ENCODE results near the gene GNAQ. TPM values are rescaled to one million over a fixed set of nuclear protein-coding genes. Genes with fewer than 3 reads are reported as not detected.

GNAQ gene
- total and polyA plus RNA-seq, 2 donors (not counting 1 experiment from before 2014, with no cell fraction given) = 0.60 to 1.4 TPM

GRCh38 chr9:77806741-77807140 lies 224.9 kb downstream of the GNAQ start:
- H3K27me3 ChIP-seq (replicated peaks in 1 of 4; ENCODE audit: control extremely low read depth in 1 of 4, control insufficient read depth in 3 of 4, insufficient read depth in 4 of 4, low read length in 3 of 4) = no peaks in the 10 kb centered on the region
- H3K4me1 ChIP-seq (ENCODE audit: control insufficient read depth in 2 of 2, insufficient read depth in 2 of 2, low read length in 2 of 2) = no peaks in the 10 kb centered on the region
- no peak overlapping the region for H3K4me3 ChIP-seq (ENCODE audit: control extremely low read depth in 1 of 5, extremely low read depth in 1 of 5, insufficient read depth in 1 of 5, low read depth in 2 of 5, low read length in 4 of 5)
- Mint-ChIP-seq H3K27ac (no peak overlapping the region), H3K9me3 (ENCODE audit: insufficient read depth) (no peaks in the 10 kb centered on the region), H3K27me3 (no peaks in the 10 kb centered on the region), H3K4me3 (no peak overlapping the region), H3K4me1 (no peaks in the 10 kb centered on the region)
- no peaks in the 10 kb centered on the region for H4K20me1 ChIP-seq (ENCODE audit: control insufficient read depth, insufficient read depth, low read length, poor library complexity, severe bottlenecking)
- H3K36me3 ChIP-seq (replicated peaks in 1 of 2; ENCODE audit: control extremely low read depth in 1 of 2, control insufficient read depth in 1 of 2, extremely low read depth in 1 of 2, insufficient read depth in 2 of 2, low read length in 1 of 2) = no peaks in the 10 kb centered on the region
- no peak overlapping the region for H3K9ac ChIP-seq (ENCODE audit: low read length)
- ChIA-PET CTCF (no interaction called here), POLR2A (no interaction called here)
- ATAC-seq (ENCODE audit: low read depth) = no peak
- no peak overlapping the region for H3K27ac ChIP-seq (ENCODE audit: low read length in 2 of 2)
- H3K9me3 ChIP-seq (ENCODE audit: control extremely low read depth in 1 of 3, control insufficient read depth in 2 of 3, insufficient read depth in 1 of 3, low read length in 2 of 3) = no peaks in the 10 kb centered on the region
- DNase-seq = no peak
- no peak for TF ChIP-seq CTCF (IDR thresholded peaks at IDR 0.05)
- no peak for TF ChIP-seq EZH2 (IDR thresholded peaks at IDR 0.05; ENCODE audit: borderline replicate concordance, insufficient read depth, low read depth, low read length, poor library complexity, severe bottlenecking)
- H3K79me2 ChIP-seq (ENCODE audit: control insufficient read depth, insufficient read depth, low read length) = no peaks in the 10 kb centered on the region
- H2AFZ ChIP-seq (ENCODE audit: insufficient read depth, low read depth, low read length, poor library complexity, severe bottlenecking) = no peak overlapping the region
- intact Hi-C loops (cut with micrococcal nuclease) = no loop called here
- WGBS (ENCODE audit: insufficient coverage) = 94% methylated on average over 3 of the region's 5 CpGs
- no peak overlapping the region for H3K4me2 ChIP-seq (replicated peaks; ENCODE audit: low read depth, low read length, poor library complexity, severe bottlenecking)

- Histone ChIP-seq H3K27me3 (replicated peaks in 1 of 4; ENCODE audit: control extremely low read depth in 1 of 4, control insufficient read depth in 3 of 4, insufficient read depth in 4 of 4, low read length in 3 of 4) (no peaks in the 10 kb centered on the region), H3K79me2 (ENCODE audit: control insufficient read depth, insufficient read depth, low read length) (no peaks in the 10 kb centered on the region), H3K4me1 (ENCODE audit: control insufficient read depth in 2 of 2, insufficient read depth in 2 of 2, low read length in 2 of 2) (no peaks in the 10 kb centered on the region), H2AFZ (ENCODE audit: insufficient read depth, low read depth, low read length, poor library complexity, severe bottlenecking) (no peak overlapping the region), H3K9me3 (ENCODE audit: control extremely low read depth in 1 of 3, control insufficient read depth in 2 of 3, insufficient read depth in 1 of 3, low read length in 2 of 3) (no peaks in the 10 kb centered on the region), H3K4me3 (ENCODE audit: control extremely low read depth in 1 of 5, extremely low read depth in 1 of 5, insufficient read depth in 1 of 5, low read depth in 2 of 5, low read length in 4 of 5) (no peak overlapping the region), H4K20me1 (ENCODE audit: control insufficient read depth, insufficient read depth, low read length, poor library complexity, severe bottlenecking) (no peaks in the 10 kb centered on the region), H3K9ac (ENCODE audit: low read length) (no peak overlapping the region), H3K36me3 (replicated peaks in 1 of 2; ENCODE audit: control extremely low read depth in 1 of 2, control insufficient read depth in 1 of 2, extremely low read depth in 1 of 2, insufficient read depth in 2 of 2, low read length in 1 of 2) (no peaks in the 10 kb centered on the region), H3K4me2 (replicated peaks; ENCODE audit: low read depth, low read length, poor library complexity, severe bottlenecking) (no peak overlapping the region), H3K27ac (ENCODE audit: low read length in 2 of 2) (no peak overlapping the region)
- Mint-ChIP-seq H3K27me3 (no peaks in the 10 kb centered on the region), H3K4me3 (no peak overlapping the region), H3K4me1 (no peaks in the 10 kb centered on the region), H3K27ac (no peak overlapping the region), H3K9me3 (ENCODE audit: insufficient read depth) (no peaks in the 10 kb centered on the region)
- ATAC-seq (ENCODE audit: low read depth) (no peak), DNase-seq (no peak)
- intact Hi-C loops (cut with micrococcal nuclease) = no loop called here
- ChIA-PET CTCF (no interaction called here), POLR2A (no interaction called here)
- TF ChIP-seq EZH2 (IDR thresholded peaks at IDR 0.05; ENCODE audit: borderline replicate concordance, insufficient read depth, low read depth, low read length, poor library complexity, severe bottlenecking) (no peak), CTCF (IDR thresholded peaks at IDR 0.05) (no peak)
- WGBS (ENCODE audit: insufficient coverage) = no CpG with 5 or more reads among the region's 2 CpGs
These were observed 225.8 kb downstream of the GNAQ start for GRCh38 chr9:77805810-77806209.

Data from B cell (primary cell).